GM18951 (cell line): ENCODE results near the gene ERVH48-1.
"Not testable (repeated sequence)": the region's sequence is repeated elsewhere in the genome, so short reads cannot be mapped to it uniquely, and the experiment has no call there.

ENCODE experiments used
- POLR2A ChIP-seq: IDR thresholded peaks from 4 replicates; pipeline ENCODE4 v1.6.1; 2011; ENCODE audit warnings: mild to moderate bottlenecking; ENCODE audit not compliant: insufficient read length, insufficient read depth; ENCODE audit errors: extremely low read depth
- in situ Hi-C: fragments of 300-500 bp; cut with MboI; formaldehyde crosslinking; loops from one replicate; pipeline ENCODE4 v1.12.0; 2022; ENCODE audit warnings: low sequenced_read_pairs, mixed read lengths, inconsistent platforms; ENCODE audit not compliant: unreplicated experiment

The ERVH48-1 gene

DNA sequence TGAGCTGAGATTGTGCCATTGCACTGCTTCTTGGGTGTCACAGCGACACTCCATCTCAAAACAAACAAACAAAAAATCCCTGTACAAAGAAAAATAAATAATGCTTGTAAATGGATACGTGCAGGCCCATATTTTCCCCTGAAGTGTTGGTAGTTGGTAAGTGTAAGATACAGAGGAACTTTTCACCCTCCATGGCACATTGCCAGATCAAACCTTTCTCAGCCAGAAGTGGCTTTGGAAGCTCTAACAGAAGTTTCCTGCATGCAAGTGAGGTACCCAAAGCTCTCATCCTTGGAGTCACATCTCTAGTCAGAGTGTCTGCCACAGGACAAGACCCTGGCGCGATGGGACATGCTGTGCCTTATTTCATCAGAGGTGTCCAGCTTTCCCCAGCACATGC, 25.0 kb downstream of the ERVH48-1 start:
- in situ Hi-C loops: no loop called here
- TF ChIP-seq POLR2A: no peak

GRCh38 chr21:42892931-42893755, 32.3 kb downstream of the ERVH48-1 start, which contains the start of gene NDUFV3:
Gene NDUFV3, plus strand, starts transcription at chr21:42893309. Its CDS starts 25 bp downstream, at chr21:42893334.
- TF ChIP-seq POLR2A: peak; percentile 97
- in situ Hi-C loops: no loop called here

- in situ Hi-C loops: no loop called here
- no peak for TF ChIP-seq POLR2A
Observed at GRCh38 chr21:42892582-42892930, 32.9 kb downstream of the ERVH48-1 start.

DNA sequence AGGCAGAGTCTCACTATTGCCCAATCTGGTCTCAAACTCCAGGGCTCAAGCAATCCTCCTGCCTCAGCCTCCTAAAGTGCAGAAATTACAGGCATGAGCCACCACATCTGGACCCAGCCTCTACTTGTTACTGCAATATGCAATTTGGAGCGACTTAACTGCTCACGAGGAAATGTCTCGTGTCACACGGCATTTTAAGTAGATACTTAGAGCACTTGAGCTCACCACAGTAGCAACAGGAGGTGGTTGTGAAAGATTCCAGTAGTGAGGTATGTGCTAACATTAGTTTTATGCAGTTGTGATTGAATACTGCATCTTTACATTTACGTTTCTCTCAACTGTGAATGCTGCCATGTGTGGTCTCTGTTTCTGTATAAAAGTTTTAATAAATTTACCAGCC, 38.1 kb downstream of the ERVH48-1 start:
- TF ChIP-seq POLR2A: no peak
- in situ Hi-C loops: no loop called here

GRCh38 chr21:42883921-42884320, 41.5 kb downstream of the ERVH48-1 start:
- TF ChIP-seq POLR2A: no peak
- in situ Hi-C loops: no loop called here

- TF ChIP-seq POLR2A: no peak
- in situ Hi-C loops: no loop called here
Observed at GRCh38 chr21:42880352-42880751, 45.1 kb downstream of the ERVH48-1 start.

GRCh38 chr21:42878993-42879787, 46.2 kb downstream of the ERVH48-1 start, which contains the start of gene WDR4:
Gene WDR4, minus strand, starts transcription at chr21:42879539. Its CDS starts 44 bp downstream, at chr21:42879495.
- peak; percentile 96 for TF ChIP-seq POLR2A
- in situ Hi-C loops: no loop called here

DNA sequence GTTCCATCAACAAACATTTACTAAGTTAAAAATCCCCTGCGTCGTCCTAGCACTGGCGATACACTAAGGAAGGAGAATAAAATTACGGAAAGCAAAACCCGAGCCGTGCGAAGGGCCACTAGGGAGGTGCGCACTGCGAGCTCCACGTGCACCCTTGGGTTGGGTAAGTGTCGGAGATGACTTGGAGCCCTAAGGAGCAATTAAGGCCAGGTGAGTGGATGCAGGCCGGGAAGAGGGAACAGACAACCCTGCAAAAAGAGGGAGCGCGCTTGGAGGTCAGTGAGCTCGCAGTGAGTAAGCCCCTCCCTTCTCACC, 46.8 kb downstream of the ERVH48-1 start:
- in situ Hi-C loops: no loop called here
- TF ChIP-seq POLR2A: no peak

GRCh38 chr21:42875811-42876210, 49.6 kb downstream of the ERVH48-1 start:
- in situ Hi-C loops: not testable (repeated sequence)

- in situ Hi-C loops: no loop called here
Observed at GRCh38 chr21:42873096-42873495, 52.3 kb downstream of the ERVH48-1 start.

GRCh38 chr21:42868196-42868595, 57.2 kb downstream of the ERVH48-1 start:
- in situ Hi-C loops: no loop called here
- no peak for TF ChIP-seq POLR2A

More at GRCh38 chr21:42873096-42873495, 52.3 kb downstream of the ERVH48-1 start:
- no peak for TF ChIP-seq POLR2A
